HG02623 (cell line): ENCODE results near the gene WNT11.
A peak's percentile ranks its signal among the peaks of the same experiment; 100 is the strongest.

Experiments
- ATAC-seq: cut with Tn5 transposase; IDR thresholded peaks from one replicate; pipeline ENCODE4 v1.9.1; 2021; ENCODE audit warnings: moderate library complexity; ENCODE audit not compliant: unreplicated experiment

The WNT11 gene

GRCh38 chr11:76177250-76177686 is 29.0 kb downstream of the WNT11 start:
- ATAC-seq = no peak

GRCh38 chr11:76176463-76176862 is 29.8 kb downstream of the WNT11 start:
- no peak for ATAC-seq

- ATAC-seq = no peak
Observed at GRCh38 chr11:76175783-76176182, 30.5 kb downstream of the WNT11 start.

- no peak for ATAC-seq
Observed at GRCh38 chr11:76174330-76174729, 32.0 kb downstream of the WNT11 start.

- no peak for ATAC-seq
Observed at GRCh38 chr11:76173663-76174062, 32.6 kb downstream of the WNT11 start.

GRCh38 chr11:76172583-76172982 is 33.7 kb downstream of the WNT11 start:
- no peak for ATAC-seq

GRCh38 chr11:76170468-76170867 is 35.8 kb downstream of the WNT11 start:
- ATAC-seq = no peak

DNA sequence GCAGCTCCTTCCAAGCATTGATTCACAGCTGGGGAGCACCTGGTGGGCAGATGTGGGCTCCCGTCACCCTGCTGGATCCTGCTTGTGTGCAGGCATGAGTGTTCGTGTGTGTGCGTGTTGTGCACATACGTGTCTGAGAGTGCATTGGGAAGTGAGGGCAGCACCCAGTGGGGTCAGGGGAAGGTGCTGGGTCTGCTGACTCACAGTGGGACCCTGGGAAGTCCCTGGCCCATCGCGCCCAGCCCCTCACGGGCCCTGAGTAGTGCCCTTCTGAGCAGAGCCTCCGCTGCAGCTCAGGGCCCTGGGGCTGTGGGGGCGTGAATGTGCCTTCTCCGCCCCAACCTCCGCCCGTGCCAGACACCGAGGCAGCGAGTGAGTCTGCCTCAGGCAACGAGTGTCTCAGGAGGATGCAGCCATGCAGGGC is 36.8 kb downstream of the WNT11 start:
- peak; percentile 41 for ATAC-seq

DNA sequence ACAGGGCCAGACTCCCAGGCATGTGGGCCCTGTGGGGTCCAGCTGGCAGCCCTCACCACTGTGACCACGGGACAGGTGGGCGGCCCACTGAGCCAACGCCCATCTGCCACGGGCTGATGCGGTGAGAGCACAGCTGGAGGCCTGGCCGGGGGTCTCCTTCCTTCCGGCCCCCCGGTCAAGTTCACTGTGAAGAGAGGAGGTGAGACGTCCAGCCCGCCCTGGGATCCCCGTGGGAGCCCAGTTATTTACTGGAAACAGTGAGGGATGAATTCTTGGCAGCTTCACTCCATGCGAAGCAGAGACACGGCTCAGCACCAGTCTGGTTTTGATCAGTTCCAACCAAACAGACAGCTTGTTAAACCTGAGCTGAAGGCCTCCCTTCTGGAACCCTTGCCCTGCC is 38.7 kb downstream of the WNT11 start:
- no peak for ATAC-seq

- no peak for ATAC-seq
Observed at GRCh38 chr11:76166314-76166713, 40.0 kb downstream of the WNT11 start.

DNA sequence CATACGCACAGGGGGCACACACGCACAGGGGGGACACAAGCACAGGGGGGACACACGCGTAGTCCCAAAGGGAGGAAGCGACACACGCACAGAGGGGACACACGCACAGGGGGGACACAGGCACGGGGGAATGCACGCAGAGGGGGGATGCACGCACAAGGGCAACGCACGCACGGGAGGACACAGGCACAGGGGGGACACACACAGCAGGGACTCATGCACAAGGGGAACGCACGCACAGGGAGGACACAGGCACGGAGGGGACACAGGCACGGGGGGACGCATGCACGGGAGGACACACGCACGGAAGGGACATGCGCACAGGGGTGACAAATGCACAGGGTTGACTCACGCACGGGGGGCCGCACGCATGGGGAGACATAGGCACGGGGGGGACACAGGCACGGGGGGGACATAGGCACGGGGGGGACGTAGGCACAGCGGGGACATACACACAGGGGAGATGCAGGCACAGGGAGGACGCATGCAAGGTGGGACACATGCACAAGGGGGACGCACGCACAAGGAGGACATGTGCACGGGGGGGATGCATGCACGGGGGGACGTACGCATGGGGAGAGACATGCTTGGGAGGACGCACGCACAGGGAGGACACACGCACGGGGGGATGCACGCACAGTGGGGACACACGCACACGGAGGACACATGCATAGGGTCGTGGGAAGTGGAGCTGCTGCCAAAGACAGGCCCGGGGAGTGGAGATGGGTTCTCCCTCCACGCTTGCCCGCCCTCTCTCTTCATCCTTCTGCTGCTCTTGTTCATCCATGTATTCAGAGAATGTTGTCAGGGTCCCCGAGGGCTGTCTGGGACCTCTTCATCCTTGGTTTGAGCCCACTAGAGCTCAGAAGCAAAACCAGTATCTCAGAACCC is 41.2 kb downstream of the WNT11 start:
- ATAC-seq = no peak

DNA sequence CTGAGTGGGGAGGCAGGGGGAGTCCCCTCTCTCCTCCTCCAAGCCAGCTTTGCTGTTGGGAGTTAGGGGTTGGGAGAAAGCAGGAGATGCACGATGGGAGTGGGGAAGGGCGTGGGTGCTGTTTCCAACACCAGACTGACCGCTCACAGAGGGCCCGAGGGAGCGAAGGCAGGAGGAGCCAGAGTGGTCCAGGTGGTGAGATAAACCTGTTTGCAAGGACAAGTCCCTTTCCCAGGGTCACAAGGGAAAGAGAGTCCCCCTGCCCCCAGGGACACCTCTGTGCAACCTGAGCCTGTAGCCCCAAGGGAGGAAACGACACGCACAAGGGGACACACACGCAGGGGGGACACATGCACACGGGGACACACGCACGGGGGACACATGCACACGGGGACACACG is 42.2 kb downstream of the WNT11 start:
- ATAC-seq = no peak

DNA sequence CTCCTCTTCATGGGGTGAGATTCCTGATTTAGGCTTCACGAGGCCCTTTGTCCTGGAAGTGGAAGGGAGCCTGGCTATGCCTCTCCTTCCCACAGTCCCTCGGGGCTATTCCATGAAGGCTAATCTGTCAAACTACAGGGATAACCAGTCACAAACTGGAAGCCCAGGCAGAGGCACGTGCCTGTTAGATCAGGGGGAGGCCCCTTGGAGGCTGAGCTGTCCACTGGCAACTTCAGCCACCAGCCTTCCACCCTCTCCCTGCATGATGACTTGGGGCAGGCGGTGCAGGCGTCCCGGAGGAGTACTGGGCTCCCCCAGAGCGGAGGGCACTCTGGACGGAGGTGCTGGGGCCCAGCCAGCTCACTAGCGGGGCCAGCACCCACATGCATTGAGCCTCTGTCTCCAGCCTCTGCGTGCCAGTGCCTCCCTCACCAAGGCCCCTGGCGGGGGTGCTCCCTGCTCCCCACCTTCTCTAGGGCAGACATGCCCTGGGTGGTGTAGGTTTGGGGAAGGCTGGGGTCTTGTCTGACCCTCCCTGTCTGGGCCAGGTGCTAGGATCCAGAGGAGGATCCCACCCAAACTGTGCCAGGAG is 42.9 kb downstream of the WNT11 start:
- no peak for ATAC-seq

DNA sequence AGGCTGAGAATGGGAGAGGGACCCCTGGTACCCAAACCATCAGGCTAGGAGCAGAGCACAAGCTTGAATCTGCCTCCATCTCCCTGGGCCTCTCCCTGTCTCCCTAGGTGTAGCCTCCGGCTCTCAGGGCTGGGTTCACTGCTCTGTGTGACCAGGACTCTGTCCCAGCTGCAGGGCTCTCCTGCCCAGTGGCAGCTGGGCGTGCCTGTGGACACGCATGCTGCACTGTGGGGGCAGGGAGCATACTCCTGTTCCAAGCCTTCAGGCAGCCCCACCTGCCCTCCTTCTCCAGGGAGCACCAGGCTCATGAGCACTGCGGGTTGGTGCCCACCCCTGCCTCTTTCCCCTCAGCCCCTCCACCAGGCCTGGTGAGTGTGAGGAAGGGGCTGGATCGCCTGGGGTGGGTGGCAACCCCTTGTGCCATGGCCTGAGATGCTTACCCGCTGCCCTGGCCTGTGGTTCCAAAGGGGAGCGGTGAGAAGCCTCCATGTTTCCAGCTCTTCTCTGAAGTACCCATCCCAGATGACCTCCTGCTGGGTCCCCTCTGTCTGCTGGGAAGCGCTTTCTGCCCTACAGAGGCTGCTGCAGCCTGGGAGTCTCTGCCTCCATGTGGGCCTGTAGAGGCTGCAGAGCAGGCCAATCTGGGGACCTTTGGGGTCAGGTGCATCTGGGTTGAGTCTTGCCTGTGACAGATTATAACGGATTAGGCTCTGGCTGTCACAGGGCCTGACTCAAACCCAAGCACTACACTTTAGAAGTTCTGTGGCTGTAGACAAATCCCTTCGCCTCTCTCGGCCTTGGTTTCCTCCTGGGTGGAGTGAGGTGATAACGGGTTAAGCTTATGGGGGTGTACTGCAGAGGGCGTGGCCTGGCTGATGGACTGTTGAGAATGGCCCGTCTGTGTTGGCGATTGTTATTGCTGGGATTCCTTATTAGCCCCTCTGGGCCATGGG is 43.7 kb downstream of the WNT11 start:
- no peak for ATAC-seq

DNA sequence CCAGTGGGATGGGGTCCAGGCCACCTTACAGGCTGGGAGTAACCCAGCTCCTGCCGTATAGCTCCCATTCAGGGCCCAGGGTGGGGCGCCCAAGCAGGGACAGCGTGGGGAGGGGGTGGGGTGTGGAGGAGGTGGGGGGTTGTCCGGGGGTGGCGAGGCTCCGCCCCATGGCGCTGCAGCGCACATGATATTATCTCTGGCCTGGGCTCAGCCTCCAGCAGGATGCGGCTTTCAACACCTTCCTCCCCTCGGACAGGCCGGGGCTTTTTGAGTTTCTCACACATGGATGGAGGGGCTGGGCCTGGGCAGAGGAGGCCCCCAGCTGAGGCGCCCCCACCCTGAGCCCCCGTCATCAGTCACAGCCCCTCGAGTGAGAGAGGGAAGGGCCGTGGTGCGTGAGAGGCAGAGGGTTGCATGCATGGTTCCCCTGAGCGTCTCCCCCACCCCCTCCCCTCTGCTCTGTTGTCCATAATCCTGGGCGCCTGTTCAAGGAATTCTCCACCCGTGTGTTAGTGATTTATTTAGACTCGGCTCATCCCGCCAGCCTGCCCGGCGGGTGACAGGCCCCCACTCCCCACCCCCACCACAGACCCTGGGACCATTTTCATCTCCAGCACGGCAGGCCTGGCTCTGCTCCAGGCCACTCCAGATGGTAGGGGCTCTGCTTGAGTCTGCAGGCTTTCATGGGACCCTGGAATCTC is 44.9 kb downstream of the WNT11 start:
- no peak for ATAC-seq

DNA sequence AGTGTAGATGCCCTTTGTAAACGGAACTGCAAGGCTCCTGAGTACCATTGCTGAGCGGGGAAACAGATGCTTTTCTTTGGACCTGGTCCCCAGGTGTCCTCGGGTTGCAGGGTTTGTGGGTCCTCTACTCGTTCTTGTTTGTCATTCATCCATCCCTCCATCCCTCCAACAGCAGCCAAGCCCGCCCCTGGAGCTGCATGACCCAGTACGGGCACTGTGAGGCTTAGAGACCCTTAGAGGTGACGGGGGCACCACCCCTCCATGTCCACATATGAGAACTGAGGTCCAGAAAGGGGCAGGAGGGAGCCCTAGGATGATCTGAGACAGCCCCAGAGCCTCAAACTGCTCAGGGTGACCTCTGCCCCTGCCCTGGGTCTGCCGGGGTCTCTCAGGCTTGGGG is 45.4 kb downstream of the WNT11 start:
- no peak for ATAC-seq

- no peak for ATAC-seq
Observed at GRCh38 chr11:76159983-76160661, 46.2 kb downstream of the WNT11 start.

DNA sequence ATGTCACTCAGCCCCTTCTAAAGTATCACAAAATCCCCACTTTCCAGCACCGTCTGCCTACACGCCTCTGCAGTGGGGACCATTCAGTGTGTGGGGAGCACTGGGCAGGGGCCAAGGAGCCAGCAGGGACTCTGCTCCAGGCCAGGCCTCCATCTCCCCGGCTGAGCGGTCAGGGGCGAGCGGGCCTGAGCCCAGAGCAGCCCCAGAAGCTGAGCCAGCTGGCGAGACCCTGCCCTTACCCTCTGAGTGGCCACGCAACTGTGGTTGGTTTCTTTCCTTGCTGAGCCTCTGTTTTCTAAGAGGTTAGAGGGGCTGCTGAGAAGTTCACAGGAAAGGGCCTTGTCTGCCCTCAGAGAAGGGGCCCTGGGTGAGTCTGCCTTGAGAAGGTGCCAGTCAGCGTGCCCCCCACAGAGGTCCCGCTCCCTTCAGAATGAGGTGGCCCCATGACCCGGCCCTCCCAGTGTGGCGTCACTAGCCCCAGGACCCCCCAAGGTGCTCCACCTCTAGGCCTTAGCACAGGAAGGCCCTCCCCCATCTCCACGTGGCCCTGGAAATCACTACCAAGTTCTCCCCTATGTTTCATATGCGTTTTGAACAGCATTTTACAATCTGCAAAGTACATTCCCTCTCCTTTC is 46.9 kb downstream of the WNT11 start:
- ATAC-seq = no peak

DNA sequence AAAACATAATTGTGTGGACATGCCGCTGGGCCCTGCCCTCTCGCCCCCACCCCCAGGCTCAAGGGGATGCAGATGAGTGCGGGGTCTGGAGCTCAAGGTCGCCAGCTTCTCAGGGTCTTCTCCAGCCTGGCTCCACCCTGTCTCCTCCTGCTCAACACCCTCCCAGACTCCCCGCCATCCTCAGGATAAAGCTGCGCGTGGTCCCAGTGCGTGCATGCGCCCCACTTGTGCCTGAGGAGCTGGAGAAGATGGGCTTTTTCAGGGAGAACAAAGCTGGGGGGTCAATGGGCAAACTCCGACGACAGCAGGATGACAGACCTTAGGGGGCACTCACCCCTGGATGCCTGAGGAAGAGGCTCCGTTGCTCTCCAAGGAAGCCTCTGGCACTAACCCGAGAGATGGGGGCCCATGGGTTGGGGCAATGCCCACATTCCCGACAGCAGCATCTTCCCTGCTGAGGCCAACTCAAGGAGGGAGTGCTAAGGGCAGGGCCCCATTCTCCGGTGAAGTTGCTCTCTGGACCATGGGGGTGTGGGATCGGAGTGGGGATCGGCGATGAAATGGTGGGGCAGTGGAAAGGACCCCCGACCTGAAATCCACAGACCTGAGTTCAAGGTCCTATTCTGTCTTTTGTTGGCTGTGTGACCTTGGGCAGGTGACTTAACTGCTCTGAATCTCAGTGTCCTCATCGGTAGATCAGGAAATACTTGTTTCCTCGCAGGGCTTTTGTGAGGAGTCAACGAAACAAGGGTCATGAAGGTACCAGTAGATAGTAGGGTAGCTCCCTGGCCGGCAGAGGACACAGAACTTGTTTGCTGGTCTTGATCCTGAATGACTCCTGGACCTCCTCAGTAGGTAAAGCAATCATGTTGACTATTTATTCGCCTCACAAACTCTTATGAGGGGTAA is 47.7 kb downstream of the WNT11 start:
- no peak for ATAC-seq
